Measurements from ENCODE around the gene L3MBTL4. TPM values are rescaled to one million over a fixed set of nuclear protein-coding genes. Genes with fewer than 3 reads are reported as not detected.
"Not testable (repeated sequence)": the region's sequence is repeated elsewhere in the genome, so short reads cannot be mapped to it uniquely, and the experiment has no call there.

Gene L3MBTL4
- total RNA-seq, 1 donor from 2014 or later: not detected

- Histone ChIP-seq H3K9me3 (no peaks in the 10 kb centered on the region), H3K27me3 (no peaks in the 10 kb centered on the region), H3K27ac (no peak overlapping the region), H3K36me3 (no peaks in the 10 kb centered on the region), H3K4me3 (no peak overlapping the region), H3K4me1 (no peaks in the 10 kb centered on the region)
- intact Hi-C loops (cut with DNase I): no loop called here
- no peak for DNase-seq (ENCODE audit: low spot score in 2 of 2)
- no peak for TF ChIP-seq CTCF (IDR thresholded peaks at IDR 0.05)
Measured at GRCh38 chr18:6412933-6413472, 1.7 kb downstream of the L3MBTL4 start.

- H3K9me3 ChIP-seq: no peaks in the 10 kb centered on the region
- intact Hi-C loops (cut with DNase I): no loop called here
- no peaks in the 10 kb centered on the region for H3K4me1 ChIP-seq
- H3K36me3 ChIP-seq: no peaks in the 10 kb centered on the region
- no peak for TF ChIP-seq CTCF (IDR thresholded peaks at IDR 0.05)
- DNase-seq (ENCODE audit: low spot score in 2 of 2): no peak
- H3K27me3 ChIP-seq: no peaks in the 10 kb centered on the region
- no peak overlapping the region for H3K4me3 ChIP-seq
- no peak overlapping the region for H3K27ac ChIP-seq
Measured at GRCh38 chr18:6411382-6411781, 3.3 kb downstream of the L3MBTL4 start.

- Histone ChIP-seq H3K4me3 (no peak overlapping the region), H3K27me3 (no peaks in the 10 kb centered on the region), H3K4me1 (no peaks in the 10 kb centered on the region), H3K36me3 (no peaks in the 10 kb centered on the region), H3K9me3 (no peaks in the 10 kb centered on the region), H3K27ac (no peak overlapping the region)
- no peak for DNase-seq (ENCODE audit: low spot score in 2 of 2)
- intact Hi-C loops (cut with DNase I): no loop called here
- TF ChIP-seq CTCF (IDR thresholded peaks at IDR 0.05): no peak
Measured at GRCh38 chr18:6409933-6410332, 4.8 kb downstream of the L3MBTL4 start.

GRCh38 chr18:6408543-6408942 is 6.2 kb downstream of the L3MBTL4 start:
- H3K27me3 ChIP-seq; H3K9me3 ChIP-seq; H3K27ac ChIP-seq; intact Hi-C loops (cut with DNase I); DNase-seq (ENCODE audit: low spot score in 2 of 2); H3K4me3 ChIP-seq; H3K36me3 ChIP-seq; H3K4me1 ChIP-seq: not testable (repeated sequence)

GRCh38 chr18:6406910-6407470 is 7.7 kb downstream of the L3MBTL4 start:
- Histone ChIP-seq H3K36me3 (no peaks in the 10 kb centered on the region), H3K27me3 (no peaks in the 10 kb centered on the region), H3K4me3 (no peak overlapping the region), H3K27ac (no peak overlapping the region), H3K4me1 (no peaks in the 10 kb centered on the region), H3K9me3 (no peaks in the 10 kb centered on the region)
- no peak for DNase-seq (ENCODE audit: low spot score in 2 of 2)
- TF ChIP-seq CTCF (IDR thresholded peaks at IDR 0.05): no peak
- intact Hi-C loops (cut with DNase I): no loop called here

GRCh38 chr18:6406075-6406909 is 8.4 kb downstream of the L3MBTL4 start:
- Histone ChIP-seq H3K9me3 (no peaks in the 10 kb centered on the region), H3K4me1 (no peaks in the 10 kb centered on the region), H3K36me3 (no peaks in the 10 kb centered on the region), H3K27me3 (no peaks in the 10 kb centered on the region), H3K4me3 (no peak overlapping the region), H3K27ac (no peak overlapping the region)
- no peak for TF ChIP-seq CTCF (IDR thresholded peaks at IDR 0.05)
- intact Hi-C loops (cut with DNase I): no loop called here
- DNase-seq (ENCODE audit: low spot score in 2 of 2): no peak

Data from ascending aorta (tissue), 2 donors.